ENCODE measurements around the gene MORN5.

DNA sequence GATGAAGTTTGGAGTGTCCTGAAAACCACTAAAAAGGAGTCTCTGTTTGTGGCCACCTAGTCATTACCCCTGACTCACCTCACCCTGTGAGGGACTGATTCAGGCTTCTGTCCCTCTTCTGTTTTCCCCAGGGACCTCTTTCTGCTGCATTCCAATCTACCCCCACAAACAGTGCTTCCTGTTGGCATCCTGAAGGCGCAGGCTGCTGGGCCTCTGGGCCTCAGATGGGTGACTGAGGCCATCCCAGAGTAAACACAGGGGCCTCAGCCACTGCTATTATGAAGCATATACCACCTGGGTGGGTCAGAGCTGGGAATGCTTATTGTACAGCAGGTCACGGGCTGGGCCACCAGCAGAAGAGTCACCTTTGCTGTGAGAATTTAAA lies 20.0 kb downstream of the MORN5 start:
- no peak for TF ChIP-seq GATA2 (IDR thresholded peaks at IDR 0.05; ENCODE audit: low read depth, low read length)
- TF ChIP-seq GATA3 (IDR thresholded peaks at IDR 0.05; ENCODE audit: low read depth, low read length), result no peak

Measured in SH-SY5Y (cell line).